Measurements from ENCODE around the gene CES5A.
"Not testable (repeated sequence)": the region's sequence is repeated elsewhere in the genome, so short reads cannot be mapped to it uniquely, and the experiment has no call there.

The CES5A gene

DNA sequence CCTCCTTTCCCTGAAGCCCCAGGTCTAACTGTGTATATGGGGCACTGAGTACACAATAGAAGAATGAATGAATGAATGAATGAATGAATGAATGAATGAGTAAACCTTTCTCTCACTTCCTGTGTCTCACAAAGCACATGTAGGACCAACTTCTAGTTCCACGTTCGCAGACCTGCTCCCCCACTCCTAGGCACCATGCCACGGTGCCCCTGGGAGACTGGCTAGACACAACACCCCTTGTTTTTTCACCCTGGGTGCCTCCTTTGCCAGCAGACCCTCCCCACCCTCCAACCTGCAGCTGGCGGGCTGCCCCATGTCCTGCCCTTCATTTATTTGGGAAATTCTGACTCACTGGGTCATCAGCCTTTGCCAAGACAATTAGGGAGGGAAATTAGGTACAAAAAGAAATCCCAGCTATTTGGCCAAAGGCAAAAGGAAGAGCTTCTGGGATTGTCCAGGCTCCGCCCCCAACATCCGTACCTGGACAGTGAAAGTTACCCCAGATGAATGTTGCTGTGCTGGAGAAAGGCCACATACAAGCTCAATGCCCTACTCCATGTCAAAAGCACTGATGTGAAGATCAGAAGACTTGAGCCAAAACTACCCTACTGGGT, 50.0 kb downstream of the CES5A start:
- TF ChIP-seq, protein P1, sequence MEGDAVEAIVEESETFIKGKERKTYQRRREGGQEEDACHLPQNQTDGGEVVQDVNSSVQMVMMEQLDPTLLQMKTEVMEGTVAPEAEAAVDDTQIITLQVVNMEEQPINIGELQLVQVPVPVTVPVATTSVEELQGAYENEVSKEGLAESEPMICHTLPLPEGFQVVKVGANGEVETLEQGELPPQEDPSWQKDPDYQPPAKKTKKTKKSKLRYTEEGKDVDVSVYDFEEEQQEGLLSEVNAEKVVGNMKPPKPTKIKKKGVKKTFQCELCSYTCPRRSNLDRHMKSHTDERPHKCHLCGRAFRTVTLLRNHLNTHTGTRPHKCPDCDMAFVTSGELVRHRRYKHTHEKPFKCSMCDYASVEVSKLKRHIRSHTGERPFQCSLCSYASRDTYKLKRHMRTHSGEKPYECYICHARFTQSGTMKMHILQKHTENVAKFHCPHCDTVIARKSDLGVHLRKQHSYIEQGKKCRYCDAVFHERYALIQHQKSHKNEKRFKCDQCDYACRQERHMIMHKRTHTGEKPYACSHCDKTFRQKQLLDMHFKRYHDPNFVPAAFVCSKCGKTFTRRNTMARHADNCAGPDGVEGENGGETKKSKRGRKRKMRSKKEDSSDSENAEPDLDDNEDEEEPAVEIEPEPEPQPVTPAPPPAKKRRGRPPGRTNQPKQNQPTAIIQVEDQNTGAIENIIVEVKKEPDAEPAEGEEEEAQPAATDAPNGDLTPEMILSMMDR (conservative IDR thresholded peaks at IDR 0.05) = no peak
- no peak for TF ChIP-seq ZFX (IDR thresholded peaks at IDR 0.05)
- H3K27ac ChIP-seq = no peak overlapping the region

DNA sequence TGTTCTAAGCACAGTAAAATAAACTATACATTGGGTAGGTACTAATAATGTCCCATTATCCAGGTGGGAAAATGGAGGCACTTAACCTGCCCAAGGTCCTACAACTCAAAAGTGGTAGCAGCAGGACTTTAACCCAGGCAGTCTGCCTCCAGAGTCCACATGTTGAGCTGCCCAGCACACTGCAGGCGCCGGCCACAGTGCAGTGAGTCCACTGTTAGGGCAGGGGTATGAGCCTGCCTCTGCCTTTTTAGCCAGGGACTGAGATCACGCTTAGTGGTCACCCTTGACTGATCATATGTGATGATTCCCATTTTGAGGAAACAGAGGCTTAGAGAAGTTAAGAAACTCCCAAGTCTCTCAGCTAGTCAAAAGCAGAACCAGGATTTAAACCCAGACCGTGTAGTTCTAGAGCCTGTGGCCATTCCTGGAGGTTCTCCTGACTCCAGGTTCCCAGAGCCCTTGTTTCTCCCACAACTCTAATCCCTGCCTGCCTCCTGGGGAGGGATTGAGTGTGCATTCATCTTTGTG, 50.6 kb downstream of the CES5A start:
- no peak for TF ChIP-seq ZFX (IDR thresholded peaks at IDR 0.05)
- TF ChIP-seq, protein P1 (conservative IDR thresholded peaks at IDR 0.05) = no peak
- H3K27ac ChIP-seq = no peak overlapping the region

DNA sequence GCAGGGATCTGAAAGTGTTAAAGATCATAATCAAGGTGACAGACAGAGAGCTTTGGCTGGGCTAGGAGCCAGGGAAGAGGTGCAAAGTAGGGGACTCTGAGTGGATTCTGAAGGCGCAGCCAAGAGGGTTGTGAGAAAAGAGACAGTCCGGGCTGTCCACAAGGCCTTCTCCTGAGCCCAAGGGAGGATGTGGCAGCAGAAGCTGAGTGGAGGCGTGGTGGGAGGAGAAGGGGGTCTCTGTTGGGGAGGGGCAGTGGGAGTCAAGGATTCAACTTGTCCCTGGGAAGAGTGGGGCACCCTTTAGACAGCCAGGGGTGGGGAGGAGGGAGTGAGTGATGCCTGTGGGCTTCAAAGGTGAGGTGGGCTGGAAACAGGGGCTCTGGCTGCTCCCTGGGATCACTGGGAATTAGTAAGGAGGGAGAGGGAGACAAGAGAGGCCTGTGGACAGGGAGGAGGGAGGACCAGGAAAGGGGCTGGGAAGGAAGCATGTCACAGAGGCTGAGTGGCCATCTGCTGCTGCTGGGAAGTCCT, 52.8 kb downstream of the CES5A start:
- TF ChIP-seq, protein P1 (conservative IDR thresholded peaks at IDR 0.05) = no peak
- TF ChIP-seq ZFX (IDR thresholded peaks at IDR 0.05) = no peak
- H3K27ac ChIP-seq = no peak overlapping the region

DNA sequence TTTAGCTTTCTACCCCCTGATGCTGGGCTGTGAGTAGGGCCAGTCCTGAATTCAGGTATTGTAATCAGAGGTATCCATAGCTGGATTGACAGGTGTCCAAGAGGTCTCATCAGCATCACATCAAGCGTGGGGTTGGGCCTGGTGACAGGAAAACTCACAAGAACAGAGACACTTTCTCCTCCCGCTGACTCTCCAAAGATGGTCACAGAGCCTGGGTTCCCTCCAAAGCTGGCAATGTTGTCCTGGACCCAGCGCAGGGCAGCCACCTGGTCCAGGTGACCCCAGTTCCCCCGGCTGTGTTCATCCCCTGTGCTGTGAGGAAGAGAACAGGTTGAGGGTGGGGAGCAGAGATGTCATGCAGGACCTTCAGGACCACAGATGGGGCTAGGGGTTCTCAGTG, 54.0 kb downstream of the CES5A start:
- H3K27ac ChIP-seq = no peak overlapping the region
- TF ChIP-seq, protein P1 (conservative IDR thresholded peaks at IDR 0.05) = no peak

DNA sequence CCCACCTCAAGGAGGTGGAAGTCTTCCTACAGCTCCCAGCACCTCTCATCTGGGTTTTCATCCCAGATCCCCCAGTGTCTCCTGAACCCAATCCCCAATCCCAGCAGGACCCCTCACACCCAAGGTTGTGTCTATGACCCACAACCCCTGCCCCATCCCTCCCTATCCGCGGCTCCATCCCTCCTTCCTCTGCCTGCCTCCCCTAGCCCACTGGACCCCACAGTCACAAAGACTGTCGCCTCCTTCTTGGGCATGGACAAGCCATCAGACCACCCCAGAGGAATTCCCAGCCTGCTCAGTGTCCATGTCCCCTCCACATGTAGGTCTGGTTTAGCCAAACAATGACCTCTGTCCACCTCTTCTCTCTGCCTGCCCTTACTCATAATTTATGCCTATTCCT, 54.6 kb downstream of the CES5A start:
- TF ChIP-seq, protein P1 (conservative IDR thresholded peaks at IDR 0.05) = no peak
- TF ChIP-seq ZFX (IDR thresholded peaks at IDR 0.05) = no peak
- no peak overlapping the region for H3K27ac ChIP-seq

DNA sequence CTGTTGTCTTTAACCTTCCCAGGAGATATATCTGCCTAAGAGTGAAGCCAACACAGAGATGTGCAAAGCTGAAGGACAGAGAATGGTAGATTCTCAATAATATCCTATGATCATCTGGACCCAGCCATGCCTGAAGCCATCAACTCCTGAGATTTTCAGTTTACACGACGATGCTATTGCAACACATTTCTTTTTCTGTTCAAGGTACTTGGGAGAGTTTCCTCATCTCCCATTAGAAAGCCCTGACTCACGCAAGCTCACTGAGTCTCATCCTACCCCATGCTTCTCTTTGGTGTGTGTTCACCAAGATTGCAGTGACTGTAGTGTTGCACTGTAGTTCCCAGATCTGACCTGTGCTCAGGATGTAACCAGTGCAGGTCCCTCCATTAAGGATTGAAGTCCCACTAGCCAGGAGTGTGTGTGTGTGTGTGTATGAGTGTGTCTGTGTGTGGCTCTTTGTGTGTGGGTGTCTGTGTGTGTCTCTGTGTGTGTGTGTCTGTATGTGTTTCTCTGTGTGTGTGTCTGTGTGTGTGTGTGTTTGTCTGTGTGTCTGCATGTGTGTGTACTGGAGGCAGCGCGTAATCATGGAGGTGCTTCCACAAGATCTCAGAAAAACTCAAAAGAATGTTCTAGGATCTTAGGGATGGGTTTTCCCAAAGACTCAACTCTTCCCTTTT, 57.8 kb downstream of the CES5A start:
- no peak overlapping the region for H3K27ac ChIP-seq
- TF ChIP-seq, protein P1 (conservative IDR thresholded peaks at IDR 0.05) = no peak
- no peak for TF ChIP-seq ZFX (IDR thresholded peaks at IDR 0.05)

DNA sequence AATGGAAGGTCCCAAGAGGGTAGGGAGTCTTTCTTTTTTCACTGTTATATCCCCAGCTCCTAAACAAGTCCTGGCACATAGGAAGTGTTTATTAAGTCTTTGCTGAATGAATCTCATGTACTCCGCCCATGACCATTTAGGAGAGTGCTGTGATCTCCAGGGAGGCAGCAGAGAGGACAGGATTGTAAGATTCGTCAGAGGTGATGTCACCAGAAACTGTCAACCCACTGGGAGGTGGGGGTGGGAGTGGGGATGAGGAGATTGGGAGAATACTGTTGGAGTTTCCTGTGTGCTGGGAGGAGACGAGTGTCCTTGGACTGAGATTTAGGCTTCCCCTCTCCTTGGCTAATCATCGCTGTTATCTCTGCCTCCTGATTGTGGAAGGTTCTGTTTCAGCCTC, 59.0 kb downstream of the CES5A start:
- not testable (repeated sequence) for H3K27ac ChIP-seq

All from C4-2B (cell line).